HEK293 (cell line): ENCODE data around the gene SIRPA.

Experiments
- CTCF ChIA-PET: fragments of 350-600 bp; formaldehyde crosslinking; extraction: SDS; loops from one replicate; lab custom pipeline; 2021; ENCODE audit warnings: antibody characterized with exemption; lab: Yijun Ruan, JAX
- POLR2A ChIA-PET: fragments of 300-600 bp; formaldehyde crosslinking; extraction: SDS; loops from one replicate; lab custom pipeline; 2020; ENCODE audit warnings: antibody characterized with exemption, inconsistent platforms; lab: Yijun Ruan, JAX
- H3K27ac ChIP-seq: fragments of 200-500 bp; sonication (Bioruptor generic); 2 replicates; pipeline ENCODE4 v1.5.1; 2014; ENCODE audit warnings: low read depth, low read length, control low read depth, inconsistent platforms; ENCODE audit errors: extremely low read depth
- H3K36me3 ChIP-seq, 2 experiments: fragments of 200-500 bp in 1 of 2; sonication (Bioruptor generic) in 1 of 2; 1 replicate in 1 of 2; 2 replicates in 1 of 2; pipeline ENCODE4 v1.5.1; 2014 to 2017; ENCODE audit warnings: inconsistent platforms in 2 of 2, low read length in 2 of 2; ENCODE audit not compliant: control insufficient read depth in 2 of 2, insufficient read depth in 1 of 2
- H3K4me1 ChIP-seq: fragments of 200-500 bp; sonication (Bioruptor generic); 2 replicates; pipeline ENCODE4 v1.5.1; 2014; ENCODE audit warnings: mild to moderate bottlenecking, low read length, inconsistent platforms; ENCODE audit not compliant: control insufficient read depth, insufficient read depth
- H3K4me3 ChIP-seq: 2 replicates; pipeline ENCODE4 v1.5.1; 2011; ENCODE audit warnings: low read depth, mild to moderate bottlenecking, control low read depth, low read length, moderate library complexity
- H3K9me3 ChIP-seq: fragments of 200-500 bp; sonication (Bioruptor generic); 2 replicates; pipeline ENCODE4 v1.5.1; 2014; ENCODE audit warnings: low read depth, low read length, inconsistent platforms; ENCODE audit not compliant: control insufficient read depth, insufficient read depth
- FEZF1 ChIP-seq: fragments of 450-650 bp; formaldehyde crosslinking; IDR thresholded peaks from 2 replicates; pipeline ENCODE4 v1.5.1; 2016; ENCODE audit warnings: missing biosample characterization, missing genetic modification characterization
- IKZF3 ChIP-seq: fragments of 450-650 bp; IDR thresholded peaks from 2 replicates; pipeline ENCODE4 v1.5.0; 2018; ENCODE audit warnings: missing biosample characterization, mild to moderate bottlenecking, missing genetic modification characterization, moderate library complexity
- PBX3 ChIP-seq: sonication (generic); formaldehyde crosslinking; IDR thresholded peaks from 2 replicates; pipeline ENCODE4 v1.8.1; 2022; ENCODE audit warnings: mild to moderate bottlenecking, moderate library complexity, missing genetic modification reagents
- TRIM28 ChIP-seq: IDR thresholded peaks from 2 replicates; pipeline ENCODE4 v1.6.1; 2011; ENCODE audit warnings: low read length, control low read depth, borderline replicate concordance
- WT1 ChIP-seq: fragments of 450-650 bp; formaldehyde crosslinking; IDR thresholded peaks from 2 replicates; pipeline ENCODE4 v1.5.1; 2016; ENCODE audit warnings: missing biosample characterization, missing genetic modification characterization
- ZBTB21 ChIP-seq: fragments of 450-650 bp; formaldehyde crosslinking; IDR thresholded peaks from 2 replicates; pipeline ENCODE4 v1.5.1; 2017; ENCODE audit warnings: missing biosample characterization, missing genetic modification characterization
- ZFP3 ChIP-seq: fragments of 450-650 bp; formaldehyde crosslinking; IDR thresholded peaks from 2 replicates; pipeline ENCODE4 v1.5.1; 2016; ENCODE audit warnings: low read depth, missing biosample characterization, missing genetic modification characterization
- ZNF10 ChIP-seq: fragments of 450-650 bp; formaldehyde crosslinking; IDR thresholded peaks from 2 replicates; pipeline ENCODE4 v1.5.1; 2017; ENCODE audit warnings: missing biosample characterization, missing genetic modification characterization
- ZNF121 ChIP-seq: fragments of 450-650 bp; formaldehyde crosslinking; IDR thresholded peaks from 2 replicates; pipeline ENCODE4 v1.5.1; 2016; ENCODE audit warnings: missing biosample characterization, missing genetic modification characterization
- ZNF155 ChIP-seq: fragments of 450-650 bp; formaldehyde crosslinking; IDR thresholded peaks from 2 replicates; pipeline ENCODE4 v1.5.1; 2016; ENCODE audit warnings: missing biosample characterization, missing genetic modification characterization
- ZNF16 ChIP-seq: fragments of 450-650 bp; formaldehyde crosslinking; IDR thresholded peaks from 2 replicates; pipeline ENCODE4 v1.5.1; 2016; ENCODE audit warnings: low read depth, missing biosample characterization, missing genetic modification characterization
- ZNF175 ChIP-seq: fragments of 450-650 bp; formaldehyde crosslinking; IDR thresholded peaks from 2 replicates; pipeline ENCODE4 v1.5.1; 2016; ENCODE audit warnings: missing biosample characterization, missing genetic modification characterization
- ZNF266 ChIP-seq: fragments of 450-650 bp; formaldehyde crosslinking; IDR thresholded peaks from 2 replicates; pipeline ENCODE4 v1.5.1; 2016; ENCODE audit warnings: missing biosample characterization, missing genetic modification characterization, low read depth
- ZNF335 ChIP-seq: fragments of 450-650 bp; formaldehyde crosslinking; conservative IDR thresholded peaks from 2 replicates; pipeline ENCODE4 v1.5.1; 2016; ENCODE audit warnings: missing biosample characterization, missing genetic modification characterization
- ZNF341 ChIP-seq: fragments of 450-650 bp; formaldehyde crosslinking; IDR thresholded peaks from 2 replicates; pipeline ENCODE4; 2016; ENCODE audit warnings: low read depth, missing biosample characterization, missing genetic modification characterization
- ZNF366 ChIP-seq: fragments of 450-650 bp; formaldehyde crosslinking; conservative IDR thresholded peaks from 2 replicates; pipeline ENCODE4 v1.5.1; 2016; ENCODE audit warnings: missing biosample characterization, missing genetic modification characterization
- ZNF426 ChIP-seq: fragments of 450-650 bp; formaldehyde crosslinking; IDR thresholded peaks from 2 replicates; pipeline ENCODE4 v1.5.1; 2017; ENCODE audit warnings: missing biosample characterization, missing genetic modification characterization, mild to moderate bottlenecking, inconsistent platforms, moderate library complexity
- ZNF48 ChIP-seq: fragments of 450-650 bp; formaldehyde crosslinking; IDR thresholded peaks from 2 replicates; pipeline ENCODE4 v1.5.1; 2016; ENCODE audit warnings: missing biosample characterization, missing genetic modification characterization
- ZNF654 ChIP-seq: fragments of 450-650 bp; formaldehyde crosslinking; IDR thresholded peaks from 2 replicates; pipeline ENCODE4 v1.5.1; 2016; ENCODE audit warnings: low read depth, missing biosample characterization, missing genetic modification characterization
- ZNF660 ChIP-seq: fragments of 450-650 bp; IDR thresholded peaks from 2 replicates; pipeline ENCODE4 v1.5.1; 2018; ENCODE audit warnings: missing biosample characterization, mild to moderate bottlenecking, missing genetic modification characterization
- ZNF768 ChIP-seq: fragments of 450-650 bp; formaldehyde crosslinking; IDR thresholded peaks from 2 replicates; pipeline ENCODE4 v1.5.1; 2018; ENCODE audit warnings: missing biosample characterization, mild to moderate bottlenecking, missing genetic modification characterization
- TF ChIP-seq, protein P1 (sequence below): fragments of 450-650 bp; formaldehyde crosslinking; IDR thresholded peaks from 2 replicates; pipeline ENCODE4 v1.5.1; 2016; ENCODE audit warnings: missing biosample characterization, missing genetic modification characterization
- TF ChIP-seq, protein P2 (sequence below): fragments of 450-650 bp; formaldehyde crosslinking; IDR thresholded peaks from 2 replicates; pipeline ENCODE4 v1.5.1; 2016; ENCODE audit warnings: missing biosample characterization, missing genetic modification characterization, low read depth
- TF ChIP-seq, protein P3 (sequence below): fragments of 450-650 bp; formaldehyde crosslinking; IDR thresholded peaks from 2 replicates; pipeline ENCODE4 v1.5.1; 2016; ENCODE audit warnings: missing biosample characterization, missing genetic modification characterization

Gene SIRPA

GRCh38 chr20:1951436-1952115 is 56.4 kb downstream of the SIRPA start:
- CTCF ChIA-PET = interaction anchor here (1.0 to 1.7 kb wide), 2 partner anchors 13 to 151 kb away, joined by 3 to 10 read pairs; no protein-coding TSS in a partner anchor
- Histone ChIP-seq H3K9me3 (no peaks in the 10 kb centered on the region), H3K36me3 (no peaks in the 10 kb centered on the region), H3K4me1 (no peaks in the 10 kb centered on the region), H3K4me3 (no peak overlapping the region), H3K27ac (no peak overlapping the region)
- POLR2A ChIA-PET = no interaction called here
- 0 out of 2 replicates have a peak, but pooled peaks have one; percentile 29 for TF ChIP-seq ZFP3 (tag by site-specific recombination)
- no peak for TF ChIP-seq ZNF10
- TF ChIP-seq, all 188 proteins: peak for 1

- POLR2A ChIA-PET = no interaction called here
Observed at GRCh38 chr20:1952737-1953530, 57.7 kb downstream of the SIRPA start.

DNA sequence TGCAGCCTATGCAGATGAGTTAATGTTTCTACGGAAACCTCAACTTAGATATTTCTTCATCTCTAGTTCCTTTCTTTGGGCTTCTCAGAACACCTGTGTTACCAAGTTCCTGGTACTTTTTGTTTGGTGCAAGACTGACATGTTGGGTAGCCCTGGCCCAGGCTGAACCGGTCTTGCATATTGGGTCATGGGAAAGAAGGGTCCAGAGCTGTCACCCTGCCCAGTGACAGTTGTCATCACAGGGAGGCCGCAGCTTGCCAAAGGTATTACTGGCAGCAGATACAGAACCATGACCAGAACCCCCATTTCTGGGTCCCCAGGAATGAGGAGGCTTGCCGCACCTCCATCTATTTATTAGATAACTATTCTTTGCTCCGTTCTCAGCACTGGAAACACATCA is 58.4 kb downstream of the SIRPA start:
- TF ChIP-seq PBX3 (CRISPR knock-in tag) = no peak
- TF ChIP-seq ZNF175 (tag by site-specific recombination) = no peak
- TF ChIP-seq ZNF266 = no peak
- no peak for TF ChIP-seq FEZF1
- no peak for TF ChIP-seq ZNF426 (tag by site-specific recombination)
- TF ChIP-seq ZNF155 = no peak
- no peak for TF ChIP-seq TRIM28
- TF ChIP-seq IKZF3 (tag by site-specific recombination) = no peak
- TF ChIP-seq ZNF16 (tag by site-specific recombination) = no peak
- TF ChIP-seq ZNF654 (tag by site-specific recombination) = no peak
- TF ChIP-seq, protein P1, sequence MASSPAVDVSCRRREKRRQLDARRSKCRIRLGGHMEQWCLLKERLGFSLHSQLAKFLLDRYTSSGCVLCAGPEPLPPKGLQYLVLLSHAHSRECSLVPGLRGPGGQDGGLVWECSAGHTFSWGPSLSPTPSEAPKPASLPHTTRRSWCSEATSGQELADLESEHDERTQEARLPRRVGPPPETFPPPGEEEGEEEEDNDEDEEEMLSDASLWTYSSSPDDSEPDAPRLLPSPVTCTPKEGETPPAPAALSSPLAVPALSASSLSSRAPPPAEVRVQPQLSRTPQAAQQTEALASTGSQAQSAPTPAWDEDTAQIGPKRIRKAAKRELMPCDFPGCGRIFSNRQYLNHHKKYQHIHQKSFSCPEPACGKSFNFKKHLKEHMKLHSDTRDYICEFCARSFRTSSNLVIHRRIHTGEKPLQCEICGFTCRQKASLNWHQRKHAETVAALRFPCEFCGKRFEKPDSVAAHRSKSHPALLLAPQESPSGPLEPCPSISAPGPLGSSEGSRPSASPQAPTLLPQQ (tag by site-specific recombination) = no peak
- TF ChIP-seq, protein P2, sequence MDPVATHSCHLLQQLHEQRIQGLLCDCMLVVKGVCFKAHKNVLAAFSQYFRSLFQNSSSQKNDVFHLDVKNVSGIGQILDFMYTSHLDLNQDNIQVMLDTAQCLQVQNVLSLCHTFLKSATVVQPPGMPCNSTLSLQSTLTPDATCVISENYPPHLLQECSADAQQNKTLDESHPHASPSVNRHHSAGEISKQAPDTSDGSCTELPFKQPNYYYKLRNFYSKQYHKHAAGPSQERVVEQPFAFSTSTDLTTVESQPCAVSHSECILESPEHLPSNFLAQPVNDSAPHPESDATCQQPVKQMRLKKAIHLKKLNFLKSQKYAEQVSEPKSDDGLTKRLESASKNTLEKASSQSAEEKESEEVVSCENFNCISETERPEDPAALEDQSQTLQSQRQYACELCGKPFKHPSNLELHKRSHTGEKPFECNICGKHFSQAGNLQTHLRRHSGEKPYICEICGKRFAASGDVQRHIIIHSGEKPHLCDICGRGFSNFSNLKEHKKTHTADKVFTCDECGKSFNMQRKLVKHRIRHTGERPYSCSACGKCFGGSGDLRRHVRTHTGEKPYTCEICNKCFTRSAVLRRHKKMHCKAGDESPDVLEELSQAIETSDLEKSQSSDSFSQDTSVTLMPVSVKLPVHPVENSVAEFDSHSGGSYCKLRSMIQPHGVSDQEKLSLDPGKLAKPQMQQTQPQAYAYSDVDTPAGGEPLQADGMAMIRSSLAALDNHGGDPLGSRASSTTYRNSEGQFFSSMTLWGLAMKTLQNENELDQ = no peak
- no peak for TF ChIP-seq ZNF768
- no peak for TF ChIP-seq ZNF341 (tag by site-specific recombination)
- no peak for TF ChIP-seq ZNF660 (tag by site-specific recombination)
- no peak for TF ChIP-seq ZBTB21 (tag by site-specific recombination)
- TF ChIP-seq, protein P3, sequence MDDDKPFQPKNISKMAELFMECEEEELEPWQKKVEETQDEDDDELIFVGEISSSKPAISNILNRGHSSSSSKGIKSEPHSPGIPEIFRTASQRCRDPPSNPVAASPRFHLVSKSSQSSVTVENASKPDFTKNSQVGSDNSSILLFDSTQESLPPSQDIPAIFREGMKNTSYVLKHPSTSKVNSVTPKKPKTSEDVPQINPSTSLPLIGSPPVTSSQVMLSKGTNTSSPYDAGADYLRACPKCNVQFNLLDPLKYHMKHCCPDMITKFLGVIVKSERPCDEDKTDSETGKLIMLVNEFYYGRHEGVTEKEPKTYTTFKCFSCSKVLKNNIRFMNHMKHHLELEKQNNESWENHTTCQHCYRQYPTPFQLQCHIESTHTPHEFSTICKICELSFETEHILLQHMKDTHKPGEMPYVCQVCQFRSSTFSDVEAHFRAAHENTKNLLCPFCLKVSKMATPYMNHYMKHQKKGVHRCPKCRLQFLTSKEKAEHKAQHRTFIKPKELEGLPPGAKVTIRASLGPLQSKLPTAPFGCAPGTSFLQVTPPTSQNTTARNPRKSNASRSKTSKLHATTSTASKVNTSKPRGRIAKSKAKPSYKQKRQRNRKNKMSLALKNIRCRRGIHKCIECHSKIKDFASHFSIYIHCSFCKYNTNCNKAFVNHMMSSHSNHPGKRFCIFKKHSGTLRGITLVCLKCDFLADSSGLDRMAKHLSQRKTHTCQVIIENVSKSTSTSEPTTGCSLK (tag by site-specific recombination) = no peak
- TF ChIP-seq WT1 (tag by site-specific recombination) = no peak
- no peak for TF ChIP-seq ZNF335
- no peak for TF ChIP-seq ZNF48 (tag by site-specific recombination)
- no peaks in the 10 kb centered on the region for H3K9me3 ChIP-seq
- H3K36me3 ChIP-seq = no peaks in the 10 kb centered on the region
- CTCF ChIA-PET = no interaction called here
- H3K4me1 ChIP-seq = no peaks in the 10 kb centered on the region
- H3K4me3 ChIP-seq = no peak overlapping the region
- POLR2A ChIA-PET = no interaction called here
- H3K27ac ChIP-seq = no peak overlapping the region

More at GRCh38 chr20:1952737-1953530, 57.7 kb downstream of the SIRPA start:
- no peak overlapping the region for H3K27ac ChIP-seq
- no peaks in the 10 kb centered on the region for H3K9me3 ChIP-seq
- TF ChIP-seq ZNF121 (tag by site-specific recombination) = no peak
- peak; percentile 90 for TF ChIP-seq ZNF366 (tag by site-specific recombination)
- TF ChIP-seq, all 188 proteins: peak for 1
- no peaks in the 10 kb centered on the region for H3K4me1 ChIP-seq
- CTCF ChIA-PET = interaction anchor here (0.6 to 1.7 kb wide), 3 partner anchors 12 to 800 kb away, joined by 3 to 10 read pairs (median 3); no protein-coding TSS in a partner anchor
- H3K4me3 ChIP-seq = no peak overlapping the region
- no peaks in the 10 kb centered on the region for H3K36me3 ChIP-seq
